OCI-LY7 (cell line): ENCODE data around the gene TACR1.

Experiments used
- EZH2phosphoT487 ChIP-seq: fragments of 200-600 bp; sonication (generic); IDR thresholded peaks from 2 replicates; pipeline ENCODE4 v1.6.1; 2018; ENCODE audit warnings: low read depth, borderline replicate concordance, mild to moderate bottlenecking, mixed run types, antibody characterized with exemption, low read length, moderate library complexity, mixed read lengths
- TF ChIP-seq, protein P1 (sequence below): fragments of 200-600 bp; sonication (generic); conservative IDR thresholded peaks from 2 replicates; pipeline ENCODE4 v1.5.1; 2014; ENCODE audit warnings: mild to moderate bottlenecking, antibody characterized with exemption, low read length, moderate library complexity, mixed read lengths

DNA sequence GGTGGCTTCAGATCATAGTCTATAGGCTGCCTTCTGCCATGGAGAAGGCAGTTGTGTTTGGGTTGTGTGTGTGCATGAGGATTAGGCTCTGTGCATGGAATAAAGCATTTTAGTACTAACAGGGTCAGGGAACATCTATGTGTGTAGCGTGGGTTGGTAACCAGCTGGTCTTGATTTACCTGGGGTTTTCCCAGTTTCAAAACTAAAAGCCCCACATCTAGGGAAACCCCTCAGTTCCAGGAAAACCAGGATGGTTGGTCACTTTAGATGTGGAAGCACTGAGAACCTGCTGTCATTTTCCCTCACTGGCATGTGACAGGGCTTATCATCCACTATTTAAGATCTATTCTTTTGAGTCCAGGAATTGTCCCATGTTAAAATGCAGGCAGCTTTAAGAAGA, 124.6 kb downstream of the TACR1 start:
- TF ChIP-seq, protein P1, sequence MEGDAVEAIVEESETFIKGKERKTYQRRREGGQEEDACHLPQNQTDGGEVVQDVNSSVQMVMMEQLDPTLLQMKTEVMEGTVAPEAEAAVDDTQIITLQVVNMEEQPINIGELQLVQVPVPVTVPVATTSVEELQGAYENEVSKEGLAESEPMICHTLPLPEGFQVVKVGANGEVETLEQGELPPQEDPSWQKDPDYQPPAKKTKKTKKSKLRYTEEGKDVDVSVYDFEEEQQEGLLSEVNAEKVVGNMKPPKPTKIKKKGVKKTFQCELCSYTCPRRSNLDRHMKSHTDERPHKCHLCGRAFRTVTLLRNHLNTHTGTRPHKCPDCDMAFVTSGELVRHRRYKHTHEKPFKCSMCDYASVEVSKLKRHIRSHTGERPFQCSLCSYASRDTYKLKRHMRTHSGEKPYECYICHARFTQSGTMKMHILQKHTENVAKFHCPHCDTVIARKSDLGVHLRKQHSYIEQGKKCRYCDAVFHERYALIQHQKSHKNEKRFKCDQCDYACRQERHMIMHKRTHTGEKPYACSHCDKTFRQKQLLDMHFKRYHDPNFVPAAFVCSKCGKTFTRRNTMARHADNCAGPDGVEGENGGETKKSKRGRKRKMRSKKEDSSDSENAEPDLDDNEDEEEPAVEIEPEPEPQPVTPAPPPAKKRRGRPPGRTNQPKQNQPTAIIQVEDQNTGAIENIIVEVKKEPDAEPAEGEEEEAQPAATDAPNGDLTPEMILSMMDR = no peak
- TF ChIP-seq EZH2phosphoT487 = no peak
